Neural cell (in vitro differentiated cells): Measurements from ENCODE around the gene HEBP2. TPM values are rescaled to one million over a fixed set of nuclear protein-coding genes. Genes with fewer than 3 reads are reported as not detected.

Experiments
- H2AFZ ChIP-seq: fragments of 200-600, 300-800 bp; sonication (generic), shearing (Covaris generic); 2 replicates; pipeline ENCODE4 v1.6.0; 2014; ENCODE audit warnings: low read depth, mild to moderate bottlenecking, antibody characterized with exemption, low read length, moderate library complexity
- H3F3A ChIP-seq: fragments of 200-600 bp; shearing (Covaris generic); 2 replicates; pipeline ENCODE4 v1.6.1; 2016; ENCODE audit warnings: mild to moderate bottlenecking, moderate library complexity, mixed read lengths, antibody characterized with exemption, low read length; ENCODE audit not compliant: insufficient read depth, poor library complexity, severe bottlenecking
- H3K27ac ChIP-seq: fragments of 200-600, 300-800 bp; sonication (generic), shearing (Covaris generic); 2 replicates; pipeline ENCODE4 v1.5.1; 2014; ENCODE audit warnings: mild to moderate bottlenecking, low read length, moderate library complexity
- H3K27me3 ChIP-seq: fragments of 300-800, 200-600 bp; sonication (generic), shearing (Covaris generic); 2 replicates; pipeline ENCODE4 v1.6.0; 2014; ENCODE audit warnings: mild to moderate bottlenecking, low read depth, low read length, moderate library complexity; ENCODE audit not compliant: insufficient read depth
- H3K36me3 ChIP-seq: fragments of 300-800, 200-600 bp; sonication (generic), shearing (Covaris generic); 2 replicates; pipeline ENCODE4 v1.5.1; 2014; ENCODE audit warnings: mild to moderate bottlenecking, antibody characterized with exemption, low read length, moderate library complexity; ENCODE audit not compliant: insufficient read depth
- H3K4me2 ChIP-seq: fragments of 300-800, 200-600 bp; sonication (generic), shearing (Covaris generic); 2 replicates; pipeline ENCODE4 v1.6.0; 2014; ENCODE audit warnings: mild to moderate bottlenecking, low read length
- H3K4me3 ChIP-seq: fragments of 300-800, 200-600 bp; sonication (generic), shearing (Covaris generic); 2 replicates; pipeline ENCODE4 v1.5.1; 2014; ENCODE audit warnings: mild to moderate bottlenecking, low read length, moderate library complexity
- H3K79me2 ChIP-seq: fragments of 200-600 bp; shearing (Covaris generic); replicated peaks from 2 replicates; pipeline ENCODE4 v1.6.0; 2014; ENCODE audit warnings: mild to moderate bottlenecking, low read length, moderate library complexity; ENCODE audit not compliant: insufficient read depth
- H3K9ac ChIP-seq: fragments of 300-800, 200-600 bp; sonication (generic), shearing (Covaris generic); 2 replicates; pipeline ENCODE4 v1.6.1; 2016; ENCODE audit warnings: mild to moderate bottlenecking, low read length, mixed read lengths
- H3K9me2 ChIP-seq: fragments of 200-600 bp; shearing (Covaris generic); 2 replicates; pipeline ENCODE4 v1.6.1; 2016; ENCODE audit warnings: mild to moderate bottlenecking, low read length, mixed read lengths; ENCODE audit not compliant: insufficient read depth
- H3K9me3 ChIP-seq: fragments of 200-600, 300-800 bp; sonication (generic), shearing (Covaris generic); 2 replicates; pipeline ENCODE4 v1.6.1; 2016; ENCODE audit warnings: mild to moderate bottlenecking, mixed run types, low read length, moderate library complexity, mixed read lengths
- H4K20me1 ChIP-seq: fragments of 200-600 bp; shearing (Covaris generic); 2 replicates; pipeline ENCODE4 v1.6.1; 2016; ENCODE audit warnings: mild to moderate bottlenecking, mixed run types; ENCODE audit not compliant: insufficient read depth
- CTCF ChIP-seq: fragments of 450-650 bp; IDR thresholded peaks from 2 replicates; pipeline ENCODE4 v1.5.1; 2014; ENCODE audit warnings: antibody characterized with exemption, mild to moderate bottlenecking, moderate library complexity; ENCODE audit not compliant: poor library complexity, severe bottlenecking
- EP300 ChIP-seq: fragments of 450-650 bp; conservative IDR thresholded peaks from 2 replicates; pipeline ENCODE4 v1.6.1; 2014; ENCODE audit warnings: antibody characterized with exemption, mild to moderate bottlenecking, moderate library complexity; ENCODE audit not compliant: poor library complexity, severe bottlenecking
- EZH2 ChIP-seq: fragments of 200-600, 300-800 bp; shearing (Covaris generic), sonication (generic); IDR thresholded peaks from 2 replicates; pipeline ENCODE4 v1.6.1; 2014; ENCODE audit warnings: antibody characterized with exemption, low read length, borderline replicate concordance, mild to moderate bottlenecking; ENCODE audit not compliant: insufficient read depth, poor library complexity, severe bottlenecking
- MXI1 ChIP-seq: fragments of 450-650 bp; conservative IDR thresholded peaks from 2 replicates; pipeline ENCODE4 v1.6.1; 2014; ENCODE audit warnings: antibody characterized with exemption, mild to moderate bottlenecking; ENCODE audit not compliant: poor library complexity, severe bottlenecking
- POLR2AphosphoS5 ChIP-seq: IDR thresholded peaks from 2 replicates; pipeline ENCODE4 v1.6.1; 2012
- RAD21 ChIP-seq: fragments of 450-650 bp; conservative IDR thresholded peaks from 2 replicates; pipeline ENCODE4 v1.6.1; 2014; ENCODE audit warnings: antibody characterized with exemption, mild to moderate bottlenecking, moderate library complexity
- REST ChIP-seq: IDR thresholded peaks from 2 replicates; pipeline ENCODE4 v1.6.1; 2012; ENCODE audit warnings: borderline replicate concordance
- SMC3 ChIP-seq: fragments of 450-650 bp; conservative IDR thresholded peaks from 2 replicates; pipeline ENCODE4 v1.6.1; 2014; ENCODE audit warnings: antibody characterized with exemption, mild to moderate bottlenecking, moderate library complexity; ENCODE audit not compliant: poor library complexity
- TAF1 ChIP-seq: IDR thresholded peaks from 2 replicates; pipeline ENCODE4 v1.6.1; 2012; ENCODE audit warnings: low read depth
- polyA plus RNA-seq: library from polyadenylated mRNA; depleted of rRNA; stranded (reverse); fragments of >200 nt; gene quantifications from 2 replicates; pipeline ENCODE4 v1.2.3, GENCODE V29; 2014

HEBP2 gene
- polyA plus RNA-seq, 1 donor from 2014 or later: 3.0 TPM

- H3K27ac ChIP-seq: no peak overlapping the region
- peak overlapping the region; percentile 87 for H3K4me3 ChIP-seq
- no peak for TF ChIP-seq MXI1
- no peak for TF ChIP-seq CTCF
- no peak for TF ChIP-seq RAD21
- TF ChIP-seq POLR2AphosphoS5: no peak
- TF ChIP-seq EP300: no peak
- no peak for TF ChIP-seq EZH2
- no peak for TF ChIP-seq TAF1
- no peak for TF ChIP-seq SMC3
- no peak for TF ChIP-seq REST
- H3K79me2 ChIP-seq: no peaks in the 10 kb centered on the region
- H2AFZ ChIP-seq: no peak overlapping the region
- H3K4me2 ChIP-seq: peak overlapping the region; percentile 9
- H3F3A ChIP-seq: peaks cover 2% of the 10 kb centered on the region
- H3K9me3 ChIP-seq: no peaks in the 10 kb centered on the region
- peaks cover 16% of the 10 kb centered on the region for H3K27me3 ChIP-seq
- H3K9ac ChIP-seq: peak overlapping the region; percentile 44
- no peaks in the 10 kb centered on the region for H3K36me3 ChIP-seq
- H3K9me2 ChIP-seq: no peaks in the 10 kb centered on the region
- no peaks in the 10 kb centered on the region for H4K20me1 ChIP-seq
Measured at GRCh38 chr6:138404666-138405337, 779 bp downstream of the HEBP2 start.

- peak overlapping the region; percentile 9 for H3K27ac ChIP-seq
- no peak overlapping the region for H3K4me2 ChIP-seq
Measured at GRCh38 chr6:138405816-138406413, 1.9 kb downstream of the HEBP2 start.

More at GRCh38 chr6:138405816-138406413, 1.9 kb downstream of the HEBP2 start:
- no peak overlapping the region for H2AFZ ChIP-seq
- no peaks in the 10 kb centered on the region for H3K9me3 ChIP-seq
- no peak overlapping the region for H3K9ac ChIP-seq
- H4K20me1 ChIP-seq: no peaks in the 10 kb centered on the region
- H3K9me2 ChIP-seq: no peaks in the 10 kb centered on the region
- no peaks in the 10 kb centered on the region for H3K79me2 ChIP-seq
- H3F3A ChIP-seq: peaks cover 2% of the 10 kb centered on the region
- H3K27me3 ChIP-seq: peaks cover 16% of the 10 kb centered on the region
- TF ChIP-seq CTCF (no peak), MXI1 (no peak), REST (peak; percentile 81), TAF1 (no peak), EP300 (peak; percentile 93), POLR2AphosphoS5 (peak; percentile 95)
- H3K4me3 ChIP-seq: no peak overlapping the region
- no peaks in the 10 kb centered on the region for H3K36me3 ChIP-seq
